ENCODE data around the gene ELP5.

Gene ELP5

DNA sequence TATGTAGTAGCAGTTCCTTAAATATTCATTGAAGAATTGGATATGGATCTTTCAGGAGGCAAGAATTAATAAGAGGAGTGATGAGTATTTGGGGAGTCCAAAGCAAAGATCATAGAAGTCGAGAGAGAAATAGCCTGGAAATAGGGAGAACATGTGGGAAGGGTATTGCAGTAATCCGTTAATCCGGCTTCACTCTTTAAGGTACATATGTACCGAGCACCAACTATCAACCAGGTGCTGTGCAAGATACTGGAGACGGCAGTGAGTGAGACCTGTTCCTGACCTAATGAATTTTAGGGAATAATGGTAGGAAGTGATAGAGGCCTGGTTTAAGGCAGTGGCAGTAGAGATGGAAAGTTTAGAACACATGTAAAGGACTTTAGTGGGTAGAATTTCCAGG lies 1.1 kb downstream of the ELP5 start:
- DNase-seq (no peak), ATAC-seq (ENCODE audit: insufficient read depth, low read depth) (no peak)
- Histone ChIP-seq H3K4me1 (ENCODE audit: insufficient read depth, low read length) (peaks cover 43% of the 10 kb centered on the region), H2AFZ (ENCODE audit: low read depth, low read length) (peak overlapping the region; percentile 85; the same call in 1 of the 2 replicates), H3K4me3 (ENCODE audit: low read depth in 1 of 2, low read length in 2 of 2) (peak overlapping the region; percentile 55 to 76), H3K4me2 (ENCODE audit: insufficient read depth, low read length) (peak overlapping the region; percentile 79), H4K20me1 (ENCODE audit: insufficient read depth, low read length) (peaks cover 25% of the 10 kb centered on the region), H3K27me3 (ENCODE audit: insufficient read depth, low read length, poor library complexity) (no peaks in the 10 kb centered on the region), H3K36me3 (ENCODE audit: insufficient read depth, low read length) (peaks cover 47% of the 10 kb centered on the region), H3K79me2 (ENCODE audit: insufficient read depth, low read length) (peaks cover 60% of the 10 kb centered on the region), H3K27ac (ENCODE audit: low read length) (peak overlapping the region; percentile 97), H3K9me3 (ENCODE audit: insufficient read depth, low read length, severe bottlenecking) (no peaks in the 10 kb centered on the region), H3K9ac (ENCODE audit: low read depth, low read length) (peak overlapping the region; percentile 88)
- TF ChIP-seq EZH2 (IDR thresholded peaks at IDR 0.05; ENCODE audit: borderline replicate concordance, low read depth, low read length, severe bottlenecking), result no peak
- TF ChIP-seq, protein P1, sequence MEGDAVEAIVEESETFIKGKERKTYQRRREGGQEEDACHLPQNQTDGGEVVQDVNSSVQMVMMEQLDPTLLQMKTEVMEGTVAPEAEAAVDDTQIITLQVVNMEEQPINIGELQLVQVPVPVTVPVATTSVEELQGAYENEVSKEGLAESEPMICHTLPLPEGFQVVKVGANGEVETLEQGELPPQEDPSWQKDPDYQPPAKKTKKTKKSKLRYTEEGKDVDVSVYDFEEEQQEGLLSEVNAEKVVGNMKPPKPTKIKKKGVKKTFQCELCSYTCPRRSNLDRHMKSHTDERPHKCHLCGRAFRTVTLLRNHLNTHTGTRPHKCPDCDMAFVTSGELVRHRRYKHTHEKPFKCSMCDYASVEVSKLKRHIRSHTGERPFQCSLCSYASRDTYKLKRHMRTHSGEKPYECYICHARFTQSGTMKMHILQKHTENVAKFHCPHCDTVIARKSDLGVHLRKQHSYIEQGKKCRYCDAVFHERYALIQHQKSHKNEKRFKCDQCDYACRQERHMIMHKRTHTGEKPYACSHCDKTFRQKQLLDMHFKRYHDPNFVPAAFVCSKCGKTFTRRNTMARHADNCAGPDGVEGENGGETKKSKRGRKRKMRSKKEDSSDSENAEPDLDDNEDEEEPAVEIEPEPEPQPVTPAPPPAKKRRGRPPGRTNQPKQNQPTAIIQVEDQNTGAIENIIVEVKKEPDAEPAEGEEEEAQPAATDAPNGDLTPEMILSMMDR (IDR thresholded peaks at IDR 0.05; ENCODE audit: borderline replicate concordance, extremely low read depth, low read length, poor library complexity, severe bottlenecking), result no peak

DNA sequence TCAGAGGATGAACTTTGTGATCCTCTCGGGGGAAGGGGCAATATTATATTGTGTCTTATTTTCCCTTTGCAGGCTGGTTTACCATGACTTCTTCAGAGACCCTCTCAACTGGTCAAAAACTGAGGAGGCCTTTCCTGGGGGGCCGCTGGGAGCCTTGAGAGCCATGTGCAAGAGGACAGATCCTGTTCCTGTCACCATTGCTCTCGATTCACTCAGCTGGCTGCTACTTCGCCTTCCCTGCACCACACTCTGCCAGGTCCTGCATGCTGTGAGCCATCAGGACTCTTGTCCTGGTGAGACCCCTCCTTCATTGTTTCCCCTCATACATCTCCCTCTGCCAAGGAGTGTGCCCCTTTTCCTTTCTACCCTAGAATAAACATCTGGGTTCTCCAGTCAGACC lies 2.5 kb downstream of the ELP5 start:
- peaks cover 14% of the 10 kb centered on the region for H4K20me1 ChIP-seq (ENCODE audit: insufficient read depth, low read length)
- no peak overlapping the region for H3K27ac ChIP-seq (ENCODE audit: low read length)
- DNase-seq, result no peak
- H3K4me3 ChIP-seq (ENCODE audit: low read depth in 1 of 2, low read length in 2 of 2), result no peak overlapping the region
- peaks cover 54% of the 10 kb centered on the region for H3K36me3 ChIP-seq (ENCODE audit: insufficient read depth, low read length)
- H3K79me2 ChIP-seq (ENCODE audit: insufficient read depth, low read length), result peaks cover 46% of the 10 kb centered on the region
- no peak overlapping the region; the same call in 1 of the 2 replicates for H3K4me2 ChIP-seq (ENCODE audit: insufficient read depth, low read length)
- TF ChIP-seq, protein P1 (IDR thresholded peaks at IDR 0.05; ENCODE audit: borderline replicate concordance, extremely low read depth, low read length, poor library complexity, severe bottlenecking), result no peak
- TF ChIP-seq EZH2 (IDR thresholded peaks at IDR 0.05; ENCODE audit: borderline replicate concordance, low read depth, low read length, severe bottlenecking), result no peak
- no peaks in the 10 kb centered on the region for H3K9me3 ChIP-seq (ENCODE audit: insufficient read depth, low read length, severe bottlenecking)
- H2AFZ ChIP-seq (ENCODE audit: low read depth, low read length), result no peak overlapping the region
- no peak overlapping the region for H3K9ac ChIP-seq (ENCODE audit: low read depth, low read length)
- no peak for ATAC-seq (ENCODE audit: insufficient read depth, low read depth)
- H3K27me3 ChIP-seq (ENCODE audit: insufficient read depth, low read length, poor library complexity), result no peaks in the 10 kb centered on the region
- peaks cover 32% of the 10 kb centered on the region for H3K4me1 ChIP-seq (ENCODE audit: insufficient read depth, low read length)

DNA sequence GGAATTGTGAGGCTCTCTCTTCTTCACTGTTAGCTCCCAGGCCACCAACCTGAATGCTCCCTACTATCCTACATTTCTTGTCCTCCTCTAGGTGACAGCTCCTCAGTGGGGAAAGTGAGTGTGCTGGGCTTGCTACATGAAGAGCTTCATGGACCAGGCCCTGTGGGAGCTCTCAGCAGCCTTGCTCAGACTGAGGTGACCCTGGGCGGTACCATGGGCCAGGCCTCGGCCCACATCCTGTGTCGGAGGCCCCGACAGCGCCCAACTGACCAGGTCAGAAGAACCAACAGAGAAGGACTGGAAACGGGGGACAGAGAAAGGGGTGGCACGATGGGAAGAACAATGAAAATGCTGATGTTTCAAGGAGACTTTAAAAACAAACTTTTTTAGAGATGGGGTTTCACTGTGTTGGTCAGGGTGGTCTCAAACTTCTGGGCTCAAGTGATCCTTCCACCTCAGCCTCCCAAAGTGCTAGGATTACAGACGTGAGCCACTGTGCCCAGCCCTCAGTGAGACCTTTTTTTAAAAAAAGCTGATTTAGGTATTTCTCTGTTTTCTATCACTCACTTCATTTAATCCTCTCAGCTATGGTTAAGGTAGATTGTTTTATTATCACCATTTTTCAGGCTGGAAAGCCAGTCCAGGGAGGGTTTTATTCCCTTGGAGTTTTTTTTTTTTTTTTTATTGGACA lies 4.9 kb downstream of the ELP5 start:
- DNase-seq (no peak), ATAC-seq (ENCODE audit: insufficient read depth, low read depth) (no peak)
- Histone ChIP-seq H3K27me3 (ENCODE audit: insufficient read depth, low read length, poor library complexity) (no peaks in the 10 kb centered on the region), H3K9me3 (ENCODE audit: insufficient read depth, low read length, severe bottlenecking) (no peaks in the 10 kb centered on the region), H3K36me3 (ENCODE audit: insufficient read depth, low read length) (peaks cover 56% of the 10 kb centered on the region), H2AFZ (ENCODE audit: low read depth, low read length) (no peak overlapping the region), H3K4me3 (ENCODE audit: low read depth in 1 of 2, low read length in 2 of 2) (no peak overlapping the region), H4K20me1 (ENCODE audit: insufficient read depth, low read length) (no peaks in the 10 kb centered on the region), H3K27ac (ENCODE audit: low read length) (no peak overlapping the region), H3K9ac (ENCODE audit: low read depth, low read length) (no peak overlapping the region), H3K79me2 (ENCODE audit: insufficient read depth, low read length) (peaks cover 23% of the 10 kb centered on the region), H3K4me2 (ENCODE audit: insufficient read depth, low read length) (no peak overlapping the region), H3K4me1 (ENCODE audit: insufficient read depth, low read length) (peaks cover 19% of the 10 kb centered on the region)
- no peak for TF ChIP-seq EZH2 (IDR thresholded peaks at IDR 0.05; ENCODE audit: borderline replicate concordance, low read depth, low read length, severe bottlenecking)
- TF ChIP-seq, protein P1 (IDR thresholded peaks at IDR 0.05; ENCODE audit: borderline replicate concordance, extremely low read depth, low read length, poor library complexity, severe bottlenecking), result no peak

Data from DND-41 (cell line).